ENCODE results near the gene ITPRIP. TPM values are rescaled to one million over a fixed set of nuclear protein-coding genes. Genes with fewer than 3 reads are reported as not detected.

The ITPRIP gene
- total RNA-seq, 2 donors from 2014 or later = 5.9 to 9.6 TPM

- Histone ChIP-seq H3K27me3 (no peaks in the 10 kb centered on the region), H3K4me1 (no peaks in the 10 kb centered on the region), H3K27ac (no peak overlapping the region)
These were observed 27.0 kb downstream of the ITPRIP start for GRCh38 chr10:104311184-104311720.

GRCh38 chr10:104309980-104310978, 28.0 kb downstream of the ITPRIP start:
- no peak overlapping the region for H3K27ac ChIP-seq
- H3K9ac ChIP-seq (ENCODE audit: low read depth in 2 of 2, low read length in 2 of 2) = no peak overlapping the region
- DNase-seq = no peak
- no peaks in the 10 kb centered on the region for H3K9me3 ChIP-seq
- H3K36me3 ChIP-seq = peaks cover 11% of the 10 kb centered on the region
- no peak overlapping the region for H3K4me3 ChIP-seq
- H3K27me3 ChIP-seq = no peaks in the 10 kb centered on the region
- H3K4me1 ChIP-seq = no peaks in the 10 kb centered on the region
- intact Hi-C loops (cut with DNase I) = no loop called here
- no peak for TF ChIP-seq CTCF (IDR thresholded peaks at IDR 0.05)

More at GRCh38 chr10:104311184-104311720, 27.0 kb downstream of the ITPRIP start:
- Histone ChIP-seq H3K9me3 (no peaks in the 10 kb centered on the region), H3K36me3 (peaks cover 15% of the 10 kb centered on the region), H3K9ac (ENCODE audit: low read depth in 2 of 2, low read length in 2 of 2) (no peak overlapping the region), H3K4me3 (no peak overlapping the region)
- intact Hi-C loops (cut with DNase I) = no loop called here
- no peak for DNase-seq
- TF ChIP-seq CTCF (IDR thresholded peaks at IDR 0.05) = no peak

GRCh38 chr10:104308439-104308903, 29.8 kb downstream of the ITPRIP start:
- Histone ChIP-seq H3K36me3 (no peaks in the 10 kb centered on the region), H3K9me3 (no peaks in the 10 kb centered on the region), H3K4me1 (no peaks in the 10 kb centered on the region), H3K27me3 (no peaks in the 10 kb centered on the region), H3K4me3 (no peak overlapping the region), H3K9ac (ENCODE audit: low read depth in 2 of 2, low read length in 2 of 2) (no peak overlapping the region), H3K27ac (no peak overlapping the region)
- no peak for DNase-seq
- TF ChIP-seq CTCF (IDR thresholded peaks at IDR 0.05) = no peak
- intact Hi-C loops (cut with DNase I) = no loop called here

GRCh38 chr10:104307576-104308438, 30.5 kb downstream of the ITPRIP start:
- no peak for DNase-seq
- no peaks in the 10 kb centered on the region for H3K27me3 ChIP-seq
- H3K27ac ChIP-seq = no peak overlapping the region
- no peaks in the 10 kb centered on the region for H3K36me3 ChIP-seq
- H3K9ac ChIP-seq (ENCODE audit: low read depth in 2 of 2, low read length in 2 of 2) = no peak overlapping the region
- intact Hi-C loops (cut with DNase I) = no loop called here
- H3K4me3 ChIP-seq = no peak overlapping the region
- no peaks in the 10 kb centered on the region for H3K9me3 ChIP-seq
- H3K4me1 ChIP-seq = no peaks in the 10 kb centered on the region
- TF ChIP-seq CTCF (IDR thresholded peaks at IDR 0.05) = no peak

- Histone ChIP-seq H3K27me3 (no peaks in the 10 kb centered on the region), H3K4me3 (no peak overlapping the region), H3K4me1 (no peaks in the 10 kb centered on the region), H3K9ac (ENCODE audit: low read depth in 2 of 2, low read length in 2 of 2) (no peak overlapping the region), H3K36me3 (no peaks in the 10 kb centered on the region), H3K9me3 (no peaks in the 10 kb centered on the region), H3K27ac (no peak overlapping the region)
- no peak for DNase-seq
- no peak for TF ChIP-seq CTCF (IDR thresholded peaks at IDR 0.05)
- intact Hi-C loops (cut with DNase I) = no loop called here
These were observed 31.4 kb downstream of the ITPRIP start for GRCh38 chr10:104306897-104307296.

All from colonic mucosa (tissue), 4 donors.